ENCODE data around the gene ZEB2. TPM values are rescaled to one million over a fixed set of nuclear protein-coding genes. Genes with fewer than 3 reads are reported as not detected.

ZEB2 gene
- total and polyA plus RNA-seq, 2 of the 13 experiments (the other 11 are each of a cell fraction or from before 2014, with no cell fraction given): 0.07 TPM; not detected in 1

DNA sequence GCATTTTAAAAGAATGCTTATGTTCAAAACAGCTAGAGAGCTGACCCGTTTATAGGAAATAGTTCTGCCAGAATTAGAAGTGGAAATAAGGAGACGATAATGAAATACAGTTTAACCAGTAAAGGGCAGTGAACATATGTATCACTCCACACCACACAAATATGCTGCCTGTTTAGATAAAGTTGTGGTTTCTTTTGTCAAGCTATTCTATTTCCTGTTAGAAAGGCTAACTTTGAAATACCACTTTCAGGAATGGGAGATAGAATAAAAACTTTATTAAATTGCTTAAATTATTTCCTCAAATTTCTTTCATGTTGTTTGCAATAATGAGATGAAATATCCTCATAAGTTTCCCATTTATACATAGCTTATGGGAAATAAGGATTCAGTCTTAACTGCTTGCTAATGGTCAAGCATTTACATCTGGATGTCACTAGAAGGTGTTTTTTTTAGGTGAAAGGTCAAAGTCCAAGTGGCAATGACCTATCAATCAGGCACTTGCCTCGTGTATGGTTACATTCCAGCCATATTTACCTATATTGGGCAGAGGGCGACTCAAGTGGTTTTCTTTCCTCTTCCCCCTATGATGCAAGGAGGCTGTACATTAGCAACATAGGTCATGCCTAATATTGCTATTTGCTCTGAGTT lies 148.9 kb downstream of the ZEB2 start (continued):
- TF ChIP-seq MEIS2 (CRISPR knock-in tag; IDR thresholded peaks at IDR 0.05) (no peak), DR1 (CRISPR knock-in tag; IDR thresholded peaks at IDR 0.05) (no peak), TBX3 (IDR thresholded peaks at IDR 0.05; ENCODE audit: borderline replicate concordance) (peak; percentile 33; the same call in 1 of the 2 replicates), KLF15 (CRISPR knock-in tag; IDR thresholded peaks at IDR 0.05; ENCODE audit: borderline replicate concordance) (no peak), PPARG (CRISPR knock-in tag; conservative IDR thresholded peaks at IDR 0.05) (0 out of 2 replicates have a peak, but pooled peaks have one; percentile 27), ZNF563 (CRISPR knock-in tag; IDR thresholded peaks at IDR 0.05) (no peak), BRD4 (CRISPR knock-in tag; IDR thresholded peaks at IDR 0.05) (no peak), ZNF234 (CRISPR knock-in tag; conservative IDR thresholded peaks at IDR 0.05) (no peak), SOX13 (IDR thresholded peaks at IDR 0.05) (no peak), SOX13 (CRISPR knock-in tag; conservative IDR thresholded peaks at IDR 0.05 in 1 of 2, IDR thresholded peaks at IDR 0.05 in 1 of 2) (no peak), ZBTB20 (CRISPR knock-in tag; IDR thresholded peaks at IDR 0.05; ENCODE audit: borderline replicate concordance, low read depth) (no peak), PTBP1 (IDR thresholded peaks at IDR 0.05; ENCODE audit: low read depth, low read length, poor library complexity, severe bottlenecking) (no peak), FOXP1 (IDR thresholded peaks at IDR 0.05) (no peak), FOXP1 (CRISPR knock-in tag; IDR thresholded peaks at IDR 0.05) (0 out of 2 replicates have a peak, but pooled peaks have one; percentile 19), PCBP1 (IDR thresholded peaks at IDR 0.05; ENCODE audit: borderline replicate concordance, low read depth, low read length) (no peak), ZNF264 (CRISPR knock-in tag; IDR thresholded peaks at IDR 0.05) (no peak), ARID2 (CRISPR knock-in tag; IDR thresholded peaks at IDR 0.05; ENCODE audit: borderline replicate concordance) (no peak), CEBPB (IDR thresholded peaks at IDR 0.05; ENCODE audit: borderline replicate concordance, low read depth, low read length) (peak; percentile 46; the same call in 1 of the 2 replicates), ZNF788 (CRISPR knock-in tag; IDR thresholded peaks at IDR 0.05; ENCODE audit: borderline replicate concordance) (no peak)
- TF ChIP-seq, protein P1, sequence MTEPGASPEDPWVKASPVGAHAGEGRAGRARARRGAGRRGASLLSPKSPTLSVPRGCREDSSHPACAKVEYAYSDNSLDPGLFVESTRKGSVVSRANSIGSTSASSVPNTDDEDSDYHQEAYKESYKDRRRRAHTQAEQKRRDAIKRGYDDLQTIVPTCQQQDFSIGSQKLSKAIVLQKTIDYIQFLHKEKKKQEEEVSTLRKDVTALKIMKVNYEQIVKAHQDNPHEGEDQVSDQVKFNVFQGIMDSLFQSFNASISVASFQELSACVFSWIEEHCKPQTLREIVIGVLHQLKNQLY (CRISPR knock-in tag; IDR thresholded peaks at IDR 0.05): peak; percentile 86
- TF ChIP-seq, protein P2, sequence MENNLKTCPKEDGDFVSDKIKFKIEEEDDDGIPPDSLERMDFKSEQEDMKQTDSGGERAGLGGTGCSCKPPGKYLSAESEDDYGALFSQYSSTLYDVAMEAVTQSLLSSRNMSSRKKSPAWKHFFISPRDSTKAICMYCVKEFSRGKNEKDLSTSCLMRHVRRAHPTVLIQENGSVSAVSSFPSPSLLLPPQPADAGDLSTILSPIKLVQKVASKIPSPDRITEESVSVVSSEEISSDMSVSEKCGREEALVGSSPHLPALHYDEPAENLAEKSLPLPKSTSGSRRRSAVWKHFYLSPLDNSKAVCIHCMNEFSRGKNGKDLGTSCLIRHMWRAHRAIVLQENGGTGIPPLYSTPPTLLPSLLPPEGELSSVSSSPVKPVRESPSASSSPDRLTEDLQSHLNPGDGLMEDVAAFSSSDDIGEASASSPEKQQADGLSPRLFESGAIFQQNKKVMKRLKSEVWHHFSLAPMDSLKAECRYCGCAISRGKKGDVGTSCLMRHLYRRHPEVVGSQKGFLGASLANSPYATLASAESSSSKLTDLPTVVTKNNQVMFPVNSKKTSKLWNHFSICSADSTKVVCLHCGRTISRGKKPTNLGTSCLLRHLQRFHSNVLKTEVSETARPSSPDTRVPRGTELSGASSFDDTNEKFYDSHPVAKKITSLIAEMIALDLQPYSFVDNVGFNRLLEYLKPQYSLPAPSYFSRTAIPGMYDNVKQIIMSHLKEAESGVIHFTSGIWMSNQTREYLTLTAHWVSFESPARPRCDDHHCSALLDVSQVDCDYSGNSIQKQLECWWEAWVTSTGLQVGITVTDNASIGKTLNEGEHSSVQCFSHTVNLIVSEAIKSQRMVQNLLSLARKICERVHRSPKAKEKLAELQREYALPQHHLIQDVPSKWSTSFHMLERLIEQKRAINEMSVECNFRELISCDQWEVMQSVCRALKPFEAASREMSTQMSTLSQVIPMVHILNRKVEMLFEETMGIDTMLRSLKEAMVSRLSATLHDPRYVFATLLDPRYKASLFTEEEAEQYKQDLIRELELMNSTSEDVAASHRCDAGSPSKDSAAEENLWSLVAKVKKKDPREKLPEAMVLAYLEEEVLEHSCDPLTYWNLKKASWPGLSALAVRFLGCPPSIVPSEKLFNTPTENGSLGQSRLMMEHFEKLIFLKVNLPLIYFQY (CRISPR knock-in tag; IDR thresholded peaks at IDR 0.05; ENCODE audit: borderline replicate concordance): no peak
- TF ChIP-seq, protein P3, sequence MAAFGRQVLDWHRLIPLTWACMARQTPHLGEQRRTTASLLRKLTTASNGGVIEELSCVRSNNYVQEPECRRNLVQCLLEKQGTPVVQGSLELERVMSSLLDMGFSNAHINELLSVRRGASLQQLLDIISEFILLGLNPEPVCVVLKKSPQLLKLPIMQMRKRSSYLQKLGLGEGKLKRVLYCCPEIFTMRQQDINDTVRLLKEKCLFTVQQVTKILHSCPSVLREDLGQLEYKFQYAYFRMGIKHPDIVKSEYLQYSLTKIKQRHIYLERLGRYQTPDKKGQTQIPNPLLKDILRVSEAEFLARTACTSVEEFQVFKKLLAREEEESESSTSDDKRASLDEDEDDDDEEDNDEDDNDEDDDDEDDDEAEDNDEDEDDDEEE (CRISPR knock-in tag; IDR thresholded peaks at IDR 0.05): no peak
- TF ChIP-seq, protein P4, sequence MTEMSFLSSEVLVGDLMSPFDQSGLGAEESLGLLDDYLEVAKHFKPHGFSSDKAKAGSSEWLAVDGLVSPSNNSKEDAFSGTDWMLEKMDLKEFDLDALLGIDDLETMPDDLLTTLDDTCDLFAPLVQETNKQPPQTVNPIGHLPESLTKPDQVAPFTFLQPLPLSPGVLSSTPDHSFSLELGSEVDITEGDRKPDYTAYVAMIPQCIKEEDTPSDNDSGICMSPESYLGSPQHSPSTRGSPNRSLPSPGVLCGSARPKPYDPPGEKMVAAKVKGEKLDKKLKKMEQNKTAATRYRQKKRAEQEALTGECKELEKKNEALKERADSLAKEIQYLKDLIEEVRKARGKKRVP (CRISPR knock-in tag; IDR thresholded peaks at IDR 0.05): peak in 1 of 2 experiments; percentile 75; a peak in 1 of 4 replicates

Data from HepG2 (cell line).